ENCODE measurements around the gene PSMA7. TPM values are rescaled to one million over a fixed set of nuclear protein-coding genes. Genes with fewer than 3 reads are reported as not detected.

Gene PSMA7
- total and polyA plus RNA-seq, 2 donors from 2014 or later, result 190 to 315 TPM

DNA sequence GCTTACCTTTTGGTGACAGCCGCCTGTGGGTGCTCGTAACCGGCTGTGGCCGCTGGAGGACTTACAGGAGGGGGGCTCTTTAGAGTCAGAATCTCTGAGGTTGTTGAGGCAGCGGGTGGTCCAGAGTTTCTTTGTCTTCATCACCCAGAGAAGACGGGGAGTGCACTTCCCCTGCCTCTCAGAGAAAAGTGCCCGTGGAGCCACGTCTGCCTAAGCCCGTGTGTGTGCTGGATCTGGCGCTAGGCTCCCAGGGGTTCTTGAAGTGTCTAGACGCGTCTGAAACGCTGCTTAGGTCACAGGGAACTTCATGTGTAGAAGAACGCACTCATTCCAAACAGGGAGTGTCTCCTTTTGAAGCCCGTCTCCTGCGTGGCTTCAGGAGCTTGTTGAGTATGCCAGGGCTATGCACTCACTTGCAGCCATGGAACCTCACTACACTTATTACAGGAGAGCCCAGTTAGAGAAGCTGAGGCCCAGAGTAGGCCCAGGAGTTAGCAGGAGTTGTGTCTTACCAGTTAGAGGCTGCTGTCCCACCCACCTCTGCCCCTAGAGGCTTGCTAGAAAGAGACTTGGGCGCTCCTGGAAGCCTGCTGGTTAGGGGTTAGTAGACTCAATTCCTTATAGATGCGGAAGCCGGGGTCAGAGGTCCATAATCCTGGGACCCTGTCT lies 19.6 kb downstream of the PSMA7 start:
- H3K9me3 ChIP-seq (ENCODE audit: control insufficient read depth in 2 of 3, insufficient read depth in 1 of 3, low read length in 3 of 3), result no peaks in the 10 kb centered on the region
- FAIRE-seq (no peak), DNase-seq (no peak)
- H3K27ac ChIP-seq (ENCODE audit: low read depth in 2 of 2, low read length in 2 of 2), result no peak overlapping the region
- H3K4me1 ChIP-seq (ENCODE audit: control insufficient read depth in 2 of 3, insufficient read depth in 2 of 3, low read depth in 1 of 3, low read length in 3 of 3), result peaks cover 0 to 33% (median 10%) of the 10 kb centered on the region in 3 donors
- peak overlapping the region in 1 of 3 donors; percentile 42 for H3K9ac ChIP-seq (ENCODE audit: low read length in 3 of 3)
- TF ChIP-seq, protein P1, sequence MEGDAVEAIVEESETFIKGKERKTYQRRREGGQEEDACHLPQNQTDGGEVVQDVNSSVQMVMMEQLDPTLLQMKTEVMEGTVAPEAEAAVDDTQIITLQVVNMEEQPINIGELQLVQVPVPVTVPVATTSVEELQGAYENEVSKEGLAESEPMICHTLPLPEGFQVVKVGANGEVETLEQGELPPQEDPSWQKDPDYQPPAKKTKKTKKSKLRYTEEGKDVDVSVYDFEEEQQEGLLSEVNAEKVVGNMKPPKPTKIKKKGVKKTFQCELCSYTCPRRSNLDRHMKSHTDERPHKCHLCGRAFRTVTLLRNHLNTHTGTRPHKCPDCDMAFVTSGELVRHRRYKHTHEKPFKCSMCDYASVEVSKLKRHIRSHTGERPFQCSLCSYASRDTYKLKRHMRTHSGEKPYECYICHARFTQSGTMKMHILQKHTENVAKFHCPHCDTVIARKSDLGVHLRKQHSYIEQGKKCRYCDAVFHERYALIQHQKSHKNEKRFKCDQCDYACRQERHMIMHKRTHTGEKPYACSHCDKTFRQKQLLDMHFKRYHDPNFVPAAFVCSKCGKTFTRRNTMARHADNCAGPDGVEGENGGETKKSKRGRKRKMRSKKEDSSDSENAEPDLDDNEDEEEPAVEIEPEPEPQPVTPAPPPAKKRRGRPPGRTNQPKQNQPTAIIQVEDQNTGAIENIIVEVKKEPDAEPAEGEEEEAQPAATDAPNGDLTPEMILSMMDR (IDR thresholded peaks at IDR 0.05; ENCODE audit: borderline replicate concordance, extremely low read depth, insufficient read depth), result no peak
- peaks cover 14 to 36% (median 29%) of the 10 kb centered on the region in 3 donors for H3K36me3 ChIP-seq (ENCODE audit: control insufficient read depth in 2 of 3, insufficient read depth in 3 of 3, low read length in 3 of 3)
- H3K4me3 ChIP-seq (ENCODE audit: low read length in 3 of 3), result peak overlapping the region; percentile 42 to 64 (median 43)
- no peaks in the 10 kb centered on the region for H3K27me3 ChIP-seq (ENCODE audit: control insufficient read depth, insufficient read depth, low read length)
- intact Hi-C loops (cut with DNase I), result no loop called here

DNA sequence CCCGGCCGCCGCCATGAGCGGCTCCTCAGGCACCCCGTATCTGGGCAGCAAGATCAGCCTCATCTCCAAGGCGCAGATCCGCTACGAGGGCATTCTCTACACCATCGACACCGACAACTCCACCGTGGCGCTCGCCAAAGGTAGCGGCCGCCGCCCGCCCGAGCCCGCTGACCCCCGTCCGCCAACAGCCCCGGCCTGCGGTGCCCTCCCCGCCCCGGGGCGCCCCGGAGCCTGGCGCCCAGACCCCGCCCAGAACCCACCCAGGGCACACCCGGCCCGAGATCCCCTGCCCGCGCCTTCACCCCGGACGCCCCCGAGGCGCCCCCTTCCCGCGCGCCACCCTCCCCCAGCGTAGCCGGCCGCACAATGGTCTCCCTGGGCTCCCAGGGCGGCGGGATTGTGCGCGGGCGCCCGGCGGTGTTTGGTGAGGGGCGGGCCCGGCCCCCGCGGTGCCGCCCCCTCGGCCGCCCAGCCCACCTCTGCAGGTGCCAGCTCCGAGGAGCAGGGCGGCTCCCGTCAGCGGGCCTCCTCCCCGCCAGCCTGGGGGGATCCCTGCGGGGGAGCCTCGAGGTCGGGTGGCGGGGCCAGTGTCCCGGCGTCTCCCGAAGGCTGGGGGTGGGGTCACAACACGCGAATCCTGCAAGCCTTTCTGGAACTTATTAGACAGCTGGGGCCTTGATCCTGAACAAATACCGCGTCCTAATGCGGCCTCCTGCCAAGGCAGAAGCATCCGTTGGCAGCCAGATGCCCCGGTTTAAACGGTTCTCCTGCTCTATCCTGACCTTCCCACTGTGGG lies 20.3 kb downstream of the PSMA7 start:
- Histone ChIP-seq H3K9me3 (ENCODE audit: control insufficient read depth in 2 of 3, insufficient read depth in 1 of 3, low read length in 3 of 3) (no peaks in the 10 kb centered on the region), H3K36me3 (ENCODE audit: control insufficient read depth in 2 of 3, insufficient read depth in 3 of 3, low read length in 3 of 3) (peaks cover 14 to 29% (median 21%) of the 10 kb centered on the region in 3 donors), H3K9ac (ENCODE audit: low read length in 3 of 3) (peak overlapping the region in 2 of 3 donors; percentile 42 to 48), H3K4me1 (ENCODE audit: control insufficient read depth in 2 of 3, insufficient read depth in 2 of 3, low read depth in 1 of 3, low read length in 3 of 3) (peaks cover 0 to 33% (median 10%) of the 10 kb centered on the region in 3 donors), H3K4me3 (ENCODE audit: low read length in 3 of 3) (peak overlapping the region; percentile 56 to 64 (median 62)), H3K27me3 (ENCODE audit: control insufficient read depth, insufficient read depth, low read length) (no peaks in the 10 kb centered on the region), H3K27ac (ENCODE audit: low read depth in 2 of 2, low read length in 2 of 2) (peak overlapping the region; percentile 69 to 74)
- no peak for FAIRE-seq
- intact Hi-C loops (cut with DNase I), result no loop called here
- TF ChIP-seq, protein P1 (IDR thresholded peaks at IDR 0.05; ENCODE audit: borderline replicate concordance, extremely low read depth, insufficient read depth), result no peak
- DNase-seq, result peak; percentile 41 to 89 (median 65)

DNA sequence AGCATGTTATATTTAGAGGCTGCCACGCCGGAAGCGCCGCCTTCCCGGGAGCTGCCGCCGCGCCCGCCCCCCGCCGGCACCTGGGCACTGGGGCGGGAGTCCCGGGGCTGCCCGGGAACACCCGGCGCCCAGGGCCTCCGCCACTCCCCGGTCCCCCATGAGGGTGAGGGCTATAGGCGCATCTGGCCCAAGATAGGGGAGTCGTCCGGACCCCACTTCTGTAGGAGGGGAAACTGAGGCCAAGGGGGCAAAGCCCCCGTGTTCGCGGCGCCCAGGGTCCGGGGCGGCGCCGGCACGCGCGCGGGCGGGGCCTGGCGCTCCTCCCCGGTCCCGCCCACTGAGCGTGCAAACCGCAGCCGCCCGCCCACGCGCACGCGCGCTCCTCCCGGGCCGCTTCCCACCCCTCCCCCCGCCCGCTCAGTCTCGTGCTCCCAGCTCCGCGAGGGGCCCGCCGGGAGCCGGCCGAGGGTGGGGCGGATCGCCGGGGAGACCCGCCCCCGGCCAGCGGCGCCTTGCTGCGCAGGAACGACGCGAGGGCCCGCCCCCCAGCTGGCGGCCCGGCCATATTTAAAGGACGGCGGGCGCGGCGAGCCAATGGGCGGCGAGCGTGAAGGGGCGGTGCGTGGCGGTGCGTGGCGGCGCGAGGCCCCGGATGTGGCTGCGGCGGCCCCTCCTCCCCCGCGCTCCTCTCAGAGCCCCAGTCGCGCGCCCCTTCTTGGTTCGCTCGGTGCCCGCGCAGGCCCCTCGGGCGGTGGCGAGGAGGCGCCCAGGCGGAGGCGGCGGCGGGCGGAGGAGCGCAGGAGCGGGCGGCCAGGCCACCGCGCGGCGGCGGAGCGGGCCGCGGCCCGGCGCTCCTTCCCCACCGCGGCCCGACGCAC lies 21.2 kb downstream of the PSMA7 start, which contains the start of gene LSM14B:
Gene LSM14B (plus strand): TSS at position 700 of the 878 bp plus-strand sequence. CDS start 192 bp downstream, outside the sequence.
- TF ChIP-seq, protein P1 (IDR thresholded peaks at IDR 0.05; ENCODE audit: borderline replicate concordance, extremely low read depth, insufficient read depth), result no peak
- FAIRE-seq, result no peak

More for the DNA sequence above, 21.2 kb downstream of the PSMA7 start, which contains the start of gene LSM14B:
- intact Hi-C loops (cut with DNase I), result no loop called here
- Histone ChIP-seq H3K4me1 (ENCODE audit: control insufficient read depth in 2 of 3, insufficient read depth in 2 of 3, low read depth in 1 of 3, low read length in 3 of 3) (peaks cover 0 to 31% (median 10%) of the 10 kb centered on the region in 3 donors), H3K27ac (ENCODE audit: low read depth in 2 of 2, low read length in 2 of 2) (peak within 1 kb of the TSS; percentile 94 to 95), H3K36me3 (ENCODE audit: control insufficient read depth in 2 of 3, insufficient read depth in 3 of 3, low read length in 3 of 3) (peaks cover 5 to 21% (median 14%) of the 10 kb centered on the region in 3 donors), H3K9ac (ENCODE audit: low read length in 3 of 3) (peak within 1 kb of the TSS; percentile 11 to 73 (median 54)), H3K4me3 (ENCODE audit: low read length in 3 of 3) (peak within 1 kb of the TSS; percentile 56 to 64 (median 62)), H3K27me3 (ENCODE audit: control insufficient read depth, insufficient read depth, low read length) (no peaks in the 10 kb centered on the region), H3K9me3 (ENCODE audit: control insufficient read depth in 2 of 3, insufficient read depth in 1 of 3, low read length in 3 of 3) (no peaks in the 10 kb centered on the region)
- peak; percentile 98 to 99 (median 99) for DNase-seq
